RPMI8226 (cell line): ENCODE measurements around the gene MSH2.
"Not testable (repeated sequence)": the region's sequence is repeated elsewhere in the genome, so short reads cannot be mapped to it uniquely, and the experiment has no call there.

Experiments used
- DNase-seq: peaks from one replicate; pipeline ENCODE4 v3.0.0-alpha.2; 2015

Gene MSH2

GRCh38 chr2:47414682-47415458, 11.9 kb downstream of the MSH2 start:
- no peak for DNase-seq

- no peak for DNase-seq
Observed at GRCh38 chr2:47420214-47420613, 17.3 kb downstream of the MSH2 start.

- DNase-seq = not testable (repeated sequence)
Observed at GRCh38 chr2:47420683-47421082, 17.7 kb downstream of the MSH2 start.

DNA sequence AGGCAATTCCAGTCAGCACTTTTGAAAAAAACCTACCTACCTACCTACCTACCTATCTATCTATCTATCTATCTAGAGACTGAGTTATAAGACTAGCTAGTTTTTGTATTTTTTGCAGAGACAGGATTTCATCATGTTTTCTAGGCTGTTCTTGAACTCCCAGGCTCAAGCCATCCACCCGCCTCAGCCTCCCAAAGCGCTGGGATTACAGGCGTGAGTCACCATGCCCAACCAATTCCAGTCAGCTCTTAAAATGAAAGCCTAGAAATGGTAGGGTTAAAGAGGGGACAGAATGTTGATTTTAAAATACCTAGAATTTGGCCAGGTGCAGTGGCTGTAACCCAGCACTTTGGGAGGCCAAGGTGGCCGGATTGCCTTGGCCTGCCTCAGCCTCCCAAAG, 19.1 kb downstream of the MSH2 start:
- no peak for DNase-seq

GRCh38 chr2:47422560-47422959, 19.6 kb downstream of the MSH2 start:
- DNase-seq = no peak

DNA sequence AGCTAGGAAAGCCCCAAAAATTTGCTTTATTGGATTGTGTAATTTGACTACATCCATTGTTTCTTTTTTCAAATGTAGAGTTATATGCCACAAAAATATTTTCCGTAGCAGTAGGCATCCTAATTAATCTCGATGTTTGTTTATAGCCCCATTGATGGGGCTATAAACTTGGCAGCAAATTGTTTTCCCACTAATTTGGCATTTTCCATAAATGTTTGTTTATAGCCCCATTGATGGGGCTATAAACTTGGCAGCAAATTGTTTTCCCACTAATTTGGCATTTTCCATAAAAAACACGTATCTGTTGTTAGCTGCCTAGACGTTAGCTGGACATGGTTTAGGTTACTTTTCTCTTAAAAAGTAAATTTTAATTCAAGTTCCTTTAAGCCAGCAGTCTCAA, 23.8 kb downstream of the MSH2 start:
- no peak for DNase-seq

GRCh38 chr2:47429795-47430194, 26.8 kb downstream of the MSH2 start:
- no peak for DNase-seq

- not testable (repeated sequence) for DNase-seq
Observed at GRCh38 chr2:47433006-47433405, 30.1 kb downstream of the MSH2 start.

DNA sequence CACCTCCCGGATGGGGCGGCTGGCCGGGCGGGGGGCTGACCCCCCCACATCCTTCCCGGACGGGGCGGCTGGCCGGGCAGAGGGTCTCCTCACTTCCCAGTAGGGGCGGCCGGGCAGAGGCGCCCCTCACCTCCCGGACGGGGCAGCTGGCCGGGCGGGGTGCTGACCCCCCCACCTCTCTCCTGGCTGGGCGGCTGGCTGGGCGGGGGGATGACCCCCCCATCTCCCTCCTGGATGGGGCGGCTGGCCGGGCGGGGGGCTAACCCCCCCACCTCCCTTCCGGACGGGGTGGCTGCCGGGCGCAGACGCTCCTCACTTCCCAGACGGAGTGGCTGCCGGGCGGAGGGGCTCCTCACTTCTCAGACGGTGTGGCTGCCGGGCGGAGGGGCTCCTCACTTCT, 30.5 kb downstream of the MSH2 start:
- DNase-seq = not testable (repeated sequence)

DNA sequence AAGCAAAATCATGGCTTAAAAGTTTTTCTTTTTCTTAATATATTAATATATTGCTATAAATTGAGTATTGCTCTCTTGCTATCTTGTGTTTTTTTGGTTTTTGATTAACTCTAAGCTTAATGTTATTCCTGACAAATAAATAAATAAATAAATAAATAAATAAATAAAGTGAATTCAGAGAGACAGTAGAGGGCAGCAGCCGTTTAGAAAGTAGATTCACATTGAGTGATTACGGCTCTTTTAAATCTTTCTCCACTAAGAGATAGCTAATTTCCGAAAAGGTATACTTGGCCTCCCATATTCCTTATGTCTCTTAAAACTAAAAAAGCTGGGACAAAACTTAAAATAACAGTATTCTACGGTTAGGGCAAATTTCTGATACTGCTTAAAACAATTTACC, 34.3 kb downstream of the MSH2 start:
- no peak for DNase-seq

GRCh38 chr2:47438106-47438505, 35.1 kb downstream of the MSH2 start:
- DNase-seq = no peak

GRCh38 chr2:47438783-47439182, 35.8 kb downstream of the MSH2 start:
- no peak for DNase-seq

- no peak for DNase-seq
Observed at GRCh38 chr2:47451790-47452189, 48.8 kb downstream of the MSH2 start.

DNA sequence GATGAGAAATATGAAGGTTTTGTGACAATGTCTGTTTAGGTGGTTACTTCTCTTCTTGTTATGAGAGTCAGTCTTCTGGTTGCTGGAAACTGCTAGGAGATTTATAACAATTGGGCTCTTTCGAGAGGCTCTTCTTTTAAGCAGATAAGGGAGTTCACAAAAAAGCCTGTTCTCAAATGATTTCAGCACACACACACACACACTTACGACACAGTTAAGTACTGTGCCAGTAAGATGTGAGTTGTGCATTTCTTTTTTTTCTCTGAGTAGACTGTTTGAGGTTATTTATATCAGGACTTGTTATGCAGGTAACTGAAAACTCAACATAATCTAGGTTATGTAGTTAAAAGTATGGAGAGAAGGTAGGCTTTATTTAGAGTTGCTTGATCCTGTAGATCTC, 49.8 kb downstream of the MSH2 start:
- DNase-seq = no peak

DNA sequence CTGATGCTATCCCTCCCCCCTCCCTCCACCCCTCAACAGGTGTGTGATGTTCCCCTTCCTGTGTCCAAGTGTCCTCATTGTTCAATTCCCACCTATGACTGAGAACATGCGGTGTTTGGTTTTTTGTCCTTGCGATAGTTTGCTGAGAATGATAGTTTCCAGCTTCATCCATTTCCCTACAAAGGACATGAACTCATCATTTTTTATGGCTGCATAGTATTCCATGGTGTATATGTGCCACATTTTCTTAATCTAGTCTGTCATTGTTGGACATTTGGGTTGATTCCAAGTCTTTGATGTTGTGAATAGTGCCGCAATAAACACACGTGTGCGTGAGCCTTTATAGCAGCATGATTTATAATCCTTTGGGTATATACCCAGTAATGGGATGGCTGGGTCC, 51.9 kb downstream of the MSH2 start:
- DNase-seq = not testable (repeated sequence)

GRCh38 chr2:47455411-47455810, 52.5 kb downstream of the MSH2 start:
- no peak for DNase-seq

GRCh38 chr2:47456851-47457250, 53.9 kb downstream of the MSH2 start:
- DNase-seq = no peak

DNA sequence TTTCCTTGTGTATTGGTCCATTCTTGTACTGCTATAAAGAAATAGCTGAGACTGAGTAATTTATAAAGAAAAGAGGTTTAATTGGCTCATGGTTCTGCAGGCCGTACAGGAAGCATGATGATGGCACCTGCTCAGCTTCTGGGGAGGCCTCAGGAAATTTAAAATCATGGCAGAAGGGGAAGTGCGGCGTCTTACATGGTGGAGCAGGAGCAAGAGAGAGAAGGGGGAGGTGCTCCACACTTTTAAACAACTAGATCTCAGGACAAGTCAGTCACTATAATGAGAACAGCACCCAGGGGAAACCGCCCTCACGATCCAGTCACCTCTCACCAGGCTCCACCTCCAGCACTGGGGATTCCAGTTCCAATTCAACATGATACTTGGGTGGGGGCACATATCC, 54.3 kb downstream of the MSH2 start:
- DNase-seq = no peak

GRCh38 chr2:47459021-47459420, 56.1 kb downstream of the MSH2 start:
- no peak for DNase-seq

- no peak for DNase-seq
Observed at GRCh38 chr2:47460766-47461165, 57.8 kb downstream of the MSH2 start.

GRCh38 chr2:47471429-47472116, 68.6 kb downstream of the MSH2 start:
- DNase-seq = no peak

GRCh38 chr2:47479863-47480262, 76.9 kb downstream of the MSH2 start:
- no peak for DNase-seq

- no peak for DNase-seq
Observed at GRCh38 chr2:47483191-47483590, 80.2 kb downstream of the MSH2 start.

DNA sequence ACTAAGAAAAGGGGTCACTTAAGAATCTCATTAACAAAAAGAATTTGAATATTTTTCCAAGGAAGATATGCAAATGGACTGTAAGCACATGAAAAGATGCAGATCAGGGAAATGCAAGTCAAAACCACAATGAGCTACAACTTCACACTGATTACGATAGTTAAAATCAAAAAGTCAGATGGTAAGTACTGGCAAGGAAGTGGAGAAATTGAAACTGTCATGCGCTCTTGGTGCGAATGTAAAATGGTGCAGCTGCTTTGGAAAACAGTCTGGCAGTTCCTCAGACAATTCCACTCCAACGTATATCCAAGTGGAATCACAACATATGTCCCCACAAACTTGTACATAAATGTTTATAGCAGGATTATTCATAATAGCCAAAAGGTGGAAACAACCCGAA, 81.4 kb downstream of the MSH2 start:
- DNase-seq = no peak

DNA sequence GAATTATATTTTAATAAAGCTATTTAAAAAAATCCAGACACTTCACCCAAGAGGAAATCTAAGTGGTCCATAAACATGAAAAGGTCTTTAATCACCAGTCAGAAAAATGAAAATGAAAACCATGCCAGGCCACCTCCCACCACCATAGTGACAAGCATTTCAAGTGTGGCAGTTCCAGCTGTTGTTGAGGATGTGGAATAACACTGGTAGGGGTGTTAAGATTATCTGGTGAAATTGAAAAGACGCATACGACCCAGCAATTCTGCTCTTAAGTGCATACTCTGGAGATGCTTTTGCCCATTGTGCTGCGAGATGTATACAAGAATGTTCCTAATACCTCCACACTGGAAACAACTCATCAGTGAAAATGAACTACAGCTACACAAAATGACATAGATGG, 82.2 kb downstream of the MSH2 start:
- DNase-seq = no peak
